ENCODE data around the gene WDFY2. TPM values are rescaled to one million over a fixed set of nuclear protein-coding genes. Genes with fewer than 3 reads are reported as not detected.

Gene WDFY2
- total and polyA plus RNA-seq, 10 of the 15 experiments (the other 5 are each of a cell fraction or from before 2014, with no cell fraction given), result 2.1 to 13.0 (median 8.1) TPM

- no peaks in the 10 kb centered on the region for H4K20me1 ChIP-seq (ENCODE audit: control insufficient read depth, insufficient read depth)
- H3K4me2 ChIP-seq (ENCODE audit: control insufficient read depth, insufficient read depth), result no peak overlapping the region
- TF ChIP-seq FOXK2 (IDR thresholded peaks at IDR 0.05) (no peak), POLR2A (IDR thresholded peaks at IDR 0.05; ENCODE audit: low read depth, low read length) (peak; percentile 12; the same call in 1 of the 2 replicates)
- H2AFZ ChIP-seq (ENCODE audit: control insufficient read depth, low read depth, low read length), result no peak overlapping the region
- CTCF ChIA-PET, result no interaction called here
- H3K27ac ChIP-seq (ENCODE audit: control insufficient read depth, insufficient read depth), result no peak overlapping the region
- intact Hi-C loops (cut with micrococcal nuclease; ENCODE audit: unreplicated experiment), result no loop called here
- H3K9me3 ChIP-seq (replicated peaks; ENCODE audit: control insufficient read depth, insufficient read depth, low read length), result no peaks in the 10 kb centered on the region
- H3K36me3 ChIP-seq (ENCODE audit: control insufficient read depth in 2 of 2, insufficient read depth in 2 of 2, low read length in 1 of 2), result no peaks in the 10 kb centered on the region
- DNase-seq (ENCODE audit: low read depth, low spot score) (no peak), ATAC-seq (no peak), FAIRE-seq (no peak)
- H3K4me3 ChIP-seq, result no peak overlapping the region
- SMC1A ChIA-PET (ENCODE audit: uncharacterized antibody, unreplicated experiment), result no interaction called here
- no TSS peak for BruUV-seq (replicated peaks)
- RAD21 ChIA-PET (ENCODE audit: unreplicated experiment), result no interaction called here
- 95% methylated on average over 15 of the region's 15 CpGs for WGBS (ENCODE audit: insufficient coverage, insufficient replicate concordance, low lambda C conversion rate, missing lambda C conversion rate)
- H3K9ac ChIP-seq (ENCODE audit: control insufficient read depth, insufficient read depth, low read length), result no peak overlapping the region
- no peaks in the 10 kb centered on the region for H3K27me3 ChIP-seq (replicated peaks in 1 of 2; ENCODE audit: control insufficient read depth in 2 of 2, insufficient read depth in 2 of 2, low read length in 1 of 2)
- in situ Hi-C loops (cut with MboI), result no loop called here
- POLR2A ChIA-PET, result no interaction called here
- H3K4me1 ChIP-seq (ENCODE audit: control insufficient read depth, insufficient read depth, low read length), result peaks cover 19% of the 10 kb centered on the region
- no peaks in the 10 kb centered on the region for H3K79me2 ChIP-seq (ENCODE audit: control insufficient read depth, insufficient read depth, low read length)
Measured at GRCh38 chr13:51768378-51768921, 184.2 kb downstream of the WDFY2 start.

- DNase-seq (ENCODE audit: low read depth, low spot score) (no peak), ATAC-seq (no peak), FAIRE-seq (no peak)
- no peak overlapping the region for H2AFZ ChIP-seq (ENCODE audit: control insufficient read depth, low read depth, low read length)
- 92% methylated on average over 19 of the region's 19 CpGs for WGBS (ENCODE audit: insufficient coverage, insufficient replicate concordance, low lambda C conversion rate, missing lambda C conversion rate)
- H3K4me2 ChIP-seq (ENCODE audit: control insufficient read depth, insufficient read depth), result no peak overlapping the region
- no peak overlapping the region for H3K9ac ChIP-seq (ENCODE audit: control insufficient read depth, insufficient read depth, low read length)
- intact Hi-C loops (cut with micrococcal nuclease; ENCODE audit: unreplicated experiment) (no loop called here), in situ Hi-C loops (cut with MboI) (no loop called here)
- BruUV-seq (replicated peaks), result no TSS peak
- no peak overlapping the region for H3K27ac ChIP-seq (ENCODE audit: control insufficient read depth, insufficient read depth)
- H3K27me3 ChIP-seq (replicated peaks in 1 of 2; ENCODE audit: control insufficient read depth in 2 of 2, insufficient read depth in 2 of 2, low read length in 1 of 2), result no peaks in the 10 kb centered on the region
- no peaks in the 10 kb centered on the region for H3K36me3 ChIP-seq (ENCODE audit: control insufficient read depth in 2 of 2, insufficient read depth in 2 of 2, low read length in 1 of 2)
- H3K4me1 ChIP-seq (ENCODE audit: control insufficient read depth, insufficient read depth, low read length), result peaks cover 14% of the 10 kb centered on the region
- POLR2A ChIA-PET, result no interaction called here
- SMC1A ChIA-PET (ENCODE audit: uncharacterized antibody, unreplicated experiment), result no interaction called here
- CTCF ChIA-PET, result no interaction called here
- no peak overlapping the region for H3K4me3 ChIP-seq
- RAD21 ChIA-PET (ENCODE audit: unreplicated experiment), result no interaction called here
- H3K79me2 ChIP-seq (ENCODE audit: control insufficient read depth, insufficient read depth, low read length), result no peaks in the 10 kb centered on the region
- peak; percentile 26; the same call in 1 of the 2 replicates for TF ChIP-seq POLR2A (IDR thresholded peaks at IDR 0.05; ENCODE audit: low read depth, low read length)
- no peak for TF ChIP-seq USF2 (IDR thresholded peaks at IDR 0.05; ENCODE audit: borderline replicate concordance, low read depth, low read length)
- no peaks in the 10 kb centered on the region for H4K20me1 ChIP-seq (ENCODE audit: control insufficient read depth, insufficient read depth)
- H3K9me3 ChIP-seq (replicated peaks; ENCODE audit: control insufficient read depth, insufficient read depth, low read length), result no peaks in the 10 kb centered on the region
Measured at GRCh38 chr13:51768976-51769375, 184.7 kb downstream of the WDFY2 start.

Data from GM12878 (cell line).